Activated CD4-positive, alpha-beta T cell treated with anti-CD3 and anti-CD28 coated beads, Interleukin-2, amount 50 U/mL, for 1 hour (primary cell): ENCODE results near the gene MALRD1.

Experiments used
- DNase-seq: peaks from one replicate; pipeline ENCODE4 v3.0.0-alpha.2; 2020

Gene MALRD1

GRCh38 chr10:19408924-19409323, 360.3 kb downstream of the MALRD1 start:
- DNase-seq = no peak

GRCh38 chr10:19411119-19411518, 362.5 kb downstream of the MALRD1 start:
- DNase-seq = no peak

DNA sequence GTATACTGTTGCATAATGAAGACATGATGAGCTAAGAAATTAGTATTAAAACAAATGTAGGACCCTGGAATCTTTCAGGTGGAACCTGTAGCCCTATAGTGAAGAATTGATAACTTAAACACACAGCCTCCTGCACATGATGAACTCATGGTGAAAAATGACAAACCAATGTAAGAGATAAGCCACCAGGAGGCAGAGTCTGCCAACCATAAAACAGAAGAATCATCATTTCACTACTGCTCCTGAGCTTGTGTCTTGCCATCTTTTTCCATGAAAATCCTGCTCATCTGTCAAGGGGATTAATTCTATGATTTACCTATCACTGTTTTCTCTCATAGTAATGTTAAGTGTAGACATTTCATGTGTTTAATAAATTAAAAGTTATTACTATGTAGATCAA, 363.9 kb downstream of the MALRD1 start:
- no peak for DNase-seq

- DNase-seq = no peak
Observed at GRCh38 chr10:19416164-19416563, 367.6 kb downstream of the MALRD1 start.

DNA sequence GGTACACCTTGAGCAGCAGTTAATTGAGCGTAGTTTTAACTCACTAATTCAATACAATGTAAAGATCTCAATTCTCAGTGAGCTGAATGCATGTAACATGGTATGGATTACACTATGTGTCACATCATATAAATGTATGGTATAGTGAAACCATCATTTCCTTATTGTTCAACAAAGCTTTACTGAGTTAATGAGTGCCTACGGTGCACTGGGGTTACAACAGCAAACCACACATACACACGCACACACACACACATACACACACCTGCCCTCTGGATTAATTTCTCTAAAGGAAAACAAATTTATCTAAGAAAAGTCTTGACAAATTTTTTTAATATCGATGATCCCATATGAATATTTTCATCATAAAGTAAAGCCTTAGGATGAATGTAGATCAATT, 369.1 kb downstream of the MALRD1 start:
- no peak for DNase-seq

- no peak for DNase-seq
Observed at GRCh38 chr10:19421674-19422073, 373.1 kb downstream of the MALRD1 start.

- no peak for DNase-seq
Observed at GRCh38 chr10:19426034-19426433, 377.4 kb downstream of the MALRD1 start.

- no peak for DNase-seq
Observed at GRCh38 chr10:19431622-19432351, 383.2 kb downstream of the MALRD1 start.

DNA sequence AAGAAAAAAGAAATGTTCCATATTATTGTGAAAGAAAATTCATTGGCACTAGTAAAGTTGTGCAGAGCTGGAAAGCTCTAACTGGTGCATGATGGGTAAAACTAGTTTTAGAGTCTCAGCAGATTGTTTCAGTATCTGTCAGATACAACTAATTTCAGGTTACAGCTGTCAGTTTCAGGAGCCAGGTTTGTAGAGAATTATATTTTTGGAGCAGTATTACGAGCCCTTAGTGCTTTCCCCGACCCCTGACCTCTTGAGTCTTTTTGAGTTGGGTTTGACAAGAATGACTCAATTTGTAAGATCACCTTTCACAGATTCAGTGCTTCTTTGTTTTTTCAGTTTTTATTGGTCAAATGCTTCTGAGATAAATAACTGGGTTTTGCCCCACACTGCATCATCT, 401.3 kb downstream of the MALRD1 start:
- DNase-seq = no peak

GRCh38 chr10:19451356-19451755, 402.8 kb downstream of the MALRD1 start:
- no peak for DNase-seq

- no peak for DNase-seq
Observed at GRCh38 chr10:19451937-19452336, 403.3 kb downstream of the MALRD1 start.

DNA sequence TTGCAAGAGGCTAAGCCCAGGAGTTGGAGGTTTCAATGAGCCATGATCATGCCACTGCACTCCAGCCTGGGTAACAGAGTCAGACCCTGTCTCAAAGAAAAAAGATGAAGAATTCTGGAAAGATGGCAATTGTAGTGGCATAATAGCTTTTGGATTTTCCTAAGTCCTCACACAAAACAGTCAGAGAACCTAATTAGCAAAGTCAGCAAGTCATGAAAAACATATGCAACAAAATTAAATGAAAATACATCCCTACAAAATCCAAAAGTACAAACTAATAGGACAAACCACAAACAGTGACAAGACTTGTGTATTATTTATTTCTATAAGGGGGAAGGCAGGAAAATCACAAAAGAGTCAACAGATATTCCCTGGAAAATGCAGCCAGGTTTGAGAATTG, 405.4 kb downstream of the MALRD1 start:
- DNase-seq = no peak

GRCh38 chr10:19461588-19461987, 413.0 kb downstream of the MALRD1 start:
- no peak for DNase-seq

DNA sequence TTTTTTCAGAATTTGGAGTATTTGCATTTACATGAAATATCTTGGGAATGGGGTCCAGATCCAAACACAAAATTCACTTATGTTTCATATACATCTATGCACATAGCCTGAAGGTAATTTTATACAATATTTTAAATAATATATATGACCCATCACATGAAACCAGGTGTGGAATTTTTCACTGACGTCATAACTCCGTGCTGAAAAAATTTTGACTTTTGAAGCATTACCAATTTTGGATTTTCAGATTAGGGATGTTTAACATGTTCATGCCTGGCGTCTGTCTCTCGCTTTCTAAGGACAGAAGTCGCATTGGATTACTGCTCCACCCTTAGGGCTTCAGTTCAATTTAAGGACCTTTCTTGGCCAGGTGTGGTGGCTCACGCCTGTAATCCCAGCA, 418.1 kb downstream of the MALRD1 start:
- no peak for DNase-seq

GRCh38 chr10:19468413-19468812, 419.8 kb downstream of the MALRD1 start:
- no peak for DNase-seq

DNA sequence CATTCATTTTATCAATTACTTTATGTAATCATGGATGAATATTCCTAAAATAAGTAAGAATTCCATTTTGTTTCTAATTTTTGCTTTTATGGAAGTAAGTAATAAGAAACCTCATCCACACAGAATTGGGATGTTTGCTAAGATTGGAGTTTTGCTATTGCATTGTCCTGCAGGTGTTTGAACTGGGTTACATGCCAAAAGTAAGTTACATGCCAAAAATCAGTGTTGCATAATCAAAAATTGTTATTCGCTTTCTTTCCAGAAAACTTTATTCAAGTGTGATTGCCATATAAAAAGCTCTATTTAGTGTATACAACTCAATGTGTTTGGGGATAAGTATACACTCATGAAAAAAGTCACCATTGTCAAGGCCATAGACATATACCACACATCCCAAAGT, 420.9 kb downstream of the MALRD1 start:
- no peak for DNase-seq

DNA sequence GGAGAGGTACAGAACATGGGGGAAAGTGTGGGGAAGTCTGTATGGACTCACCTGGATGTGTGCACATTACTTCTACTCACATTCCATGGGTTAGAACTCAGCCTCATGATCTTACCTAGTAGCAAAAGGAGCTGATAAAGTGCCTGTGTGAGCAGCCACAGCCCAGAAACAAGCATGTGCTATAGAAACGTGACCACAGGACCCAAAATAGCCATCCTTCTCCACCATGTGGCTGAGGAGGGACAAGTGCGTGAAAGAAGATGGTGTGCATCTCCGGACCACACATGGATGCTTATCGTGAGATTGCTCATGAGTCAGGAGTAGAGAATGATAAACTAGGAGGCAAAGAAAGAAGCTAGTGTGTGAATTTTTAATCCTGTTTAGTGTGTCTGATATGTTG, 431.3 kb downstream of the MALRD1 start:
- DNase-seq = no peak

DNA sequence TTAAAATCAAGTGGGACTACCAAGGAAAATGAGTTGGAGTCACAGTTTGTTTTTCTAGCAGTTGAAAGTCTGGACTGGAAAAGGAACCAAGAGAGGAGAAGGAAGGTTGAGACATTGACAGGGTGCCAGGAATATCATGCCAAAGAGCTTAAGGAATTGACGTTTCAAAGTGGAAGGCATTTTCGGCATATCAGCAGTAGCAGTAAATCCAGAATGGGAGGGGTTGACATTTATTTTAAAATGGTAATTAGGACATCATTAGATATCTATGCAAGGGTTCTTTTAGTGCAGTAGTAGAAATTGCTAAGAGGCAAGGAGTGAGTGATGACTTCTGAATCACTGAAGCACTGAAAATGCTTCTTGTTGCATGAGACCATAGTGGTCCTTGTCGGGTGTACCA, 431.8 kb downstream of the MALRD1 start:
- DNase-seq = no peak

- no peak for DNase-seq
Observed at GRCh38 chr10:19483421-19483820, 434.8 kb downstream of the MALRD1 start.

- no peak for DNase-seq
Observed at GRCh38 chr10:19488592-19489280, 440.1 kb downstream of the MALRD1 start.

DNA sequence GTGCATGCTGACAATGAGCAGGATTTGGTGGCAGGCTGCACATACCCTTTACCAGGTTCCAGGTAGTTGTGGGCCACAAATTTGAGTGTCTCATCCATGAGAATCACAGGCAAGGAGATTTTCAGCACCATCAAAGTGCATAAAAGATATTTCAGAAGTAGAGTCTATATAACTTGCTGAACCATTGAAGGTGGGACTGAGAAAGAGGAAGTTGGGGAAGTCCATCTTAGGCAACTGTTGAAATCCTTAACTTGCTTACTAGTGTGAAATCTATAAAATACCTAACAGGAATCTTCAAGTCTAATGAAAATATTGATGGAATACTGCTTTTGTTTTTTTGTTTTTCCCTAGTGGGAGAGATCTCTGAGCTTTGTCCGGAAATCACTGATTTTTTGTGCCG, 442.6 kb downstream of the MALRD1 start:
- no peak for DNase-seq

- no peak for DNase-seq
Observed at GRCh38 chr10:19493917-19494316, 445.3 kb downstream of the MALRD1 start.

- no peak for DNase-seq
Observed at GRCh38 chr10:19497026-19497425, 448.4 kb downstream of the MALRD1 start.

DNA sequence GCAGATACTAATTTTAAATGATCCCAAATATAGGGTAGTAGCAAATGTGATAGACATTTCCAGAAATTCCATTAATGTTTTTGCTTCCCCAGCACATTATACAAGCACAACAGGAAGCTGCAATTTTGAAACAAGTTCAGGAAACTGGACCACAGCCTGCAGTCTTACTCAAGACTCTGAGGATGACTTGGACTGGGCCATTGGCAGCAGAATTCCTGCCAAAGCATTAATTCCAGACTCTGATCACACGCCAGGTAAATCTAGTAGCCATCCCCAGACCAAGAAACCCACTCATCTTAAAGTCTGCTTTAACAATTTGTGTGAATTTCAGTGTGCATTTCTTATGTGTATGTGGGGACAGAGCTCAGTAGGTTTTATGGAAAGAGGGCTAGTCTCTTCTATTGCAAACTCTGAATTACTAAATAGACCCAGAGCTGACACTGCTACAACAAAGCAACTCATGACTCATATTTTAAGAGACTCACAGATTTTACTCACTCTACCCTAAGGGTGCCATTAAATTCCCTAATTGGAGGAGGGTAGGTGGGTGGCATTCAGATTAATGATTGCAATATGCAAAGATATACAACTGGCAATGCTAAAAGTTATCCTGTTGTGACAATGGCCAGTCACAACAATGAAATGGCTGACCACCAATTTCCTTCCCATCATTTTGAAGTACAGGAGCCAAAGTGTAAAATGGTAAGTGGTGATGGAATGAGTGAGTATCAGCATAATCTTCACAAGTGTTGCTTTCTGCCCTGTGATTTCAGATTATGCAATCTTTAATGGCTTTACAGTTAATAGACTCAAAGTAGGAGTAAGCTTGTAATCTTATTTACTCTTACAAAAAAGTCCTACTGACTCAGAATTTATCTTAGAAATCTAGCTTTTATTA, 450.0 kb downstream of the MALRD1 start:
- DNase-seq = no peak
